Nephron (organoid): Measurements from ENCODE around the gene SLC19A3.
"Not testable (repeated sequence)": the region's sequence is repeated elsewhere in the genome, so short reads cannot be mapped to it uniquely, and the experiment has no call there.

Source experiments
- H3K27ac Mint-ChIP-seq, 3 experiments: 2 replicates each; pipeline ENCODE4 v1.8.0; 2020; ENCODE audit warnings: mixed read lengths in 3 of 3, mild to moderate bottlenecking in 2 of 3, moderate library complexity in 1 of 3
- H3K27me3 Mint-ChIP-seq: 2 replicates; pipeline ENCODE4 v1.8.0; 2021; ENCODE audit warnings: low read depth, mild to moderate bottlenecking, moderate library complexity, mixed read lengths
- H3K36me3 Mint-ChIP-seq: 2 replicates; pipeline ENCODE4 v1.8.0; 2020; ENCODE audit warnings: low read depth, mixed read lengths
- H3K4me1 Mint-ChIP-seq: 2 replicates; pipeline ENCODE4 v1.8.0; 2020; ENCODE audit warnings: mixed read lengths
- H3K4me3 Mint-ChIP-seq, 3 experiments: 2 replicates each; pipeline ENCODE4 v1.8.0; 2020; ENCODE audit warnings: mild to moderate bottlenecking in 3 of 3, mixed read lengths in 3 of 3, moderate library complexity in 2 of 3
- H3K9me3 Mint-ChIP-seq: 2 replicates; pipeline ENCODE4 v1.8.0; 2020; ENCODE audit warnings: mixed read lengths
- TF ChIP-seq, protein P1 (sequence below), 3 experiments: fragments of 200-600 bp; sonication (generic); IDR thresholded peaks; one replicate each; pipeline ENCODE4 v1.5.0; 2021; ENCODE audit warnings: antibody characterized with exemption in 3 of 3; ENCODE audit not compliant: unreplicated experiment in 3 of 3

Gene SLC19A3

DNA sequence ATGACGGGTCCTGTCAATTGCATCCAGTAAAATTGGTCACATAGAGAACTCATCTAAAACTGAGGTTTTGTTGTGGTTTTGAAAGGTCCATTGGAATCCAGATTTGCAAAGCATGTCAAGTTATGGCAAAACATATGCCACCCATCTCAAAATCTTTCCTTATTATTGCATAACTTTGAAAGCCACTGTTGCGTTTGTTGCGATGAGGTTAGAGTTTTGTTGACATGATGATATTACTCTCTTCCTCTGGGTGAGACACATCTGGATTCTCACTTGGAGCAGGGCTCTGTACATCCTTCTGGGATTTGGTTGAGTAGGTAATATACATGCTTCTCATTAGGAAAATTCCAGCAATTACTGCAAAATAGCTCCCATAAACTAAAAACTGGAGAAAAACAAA is 30.6 kb downstream of the SLC19A3 start:
- Mint-ChIP-seq H3K27ac (no peak overlapping the region), H3K36me3 (no peaks in the 10 kb centered on the region), H3K9me3 (no peaks in the 10 kb centered on the region), H3K4me3 (no peak overlapping the region), H3K27me3 (peaks cover 3% of the 10 kb centered on the region), H3K4me1 (no peaks in the 10 kb centered on the region)
- TF ChIP-seq, protein P1, sequence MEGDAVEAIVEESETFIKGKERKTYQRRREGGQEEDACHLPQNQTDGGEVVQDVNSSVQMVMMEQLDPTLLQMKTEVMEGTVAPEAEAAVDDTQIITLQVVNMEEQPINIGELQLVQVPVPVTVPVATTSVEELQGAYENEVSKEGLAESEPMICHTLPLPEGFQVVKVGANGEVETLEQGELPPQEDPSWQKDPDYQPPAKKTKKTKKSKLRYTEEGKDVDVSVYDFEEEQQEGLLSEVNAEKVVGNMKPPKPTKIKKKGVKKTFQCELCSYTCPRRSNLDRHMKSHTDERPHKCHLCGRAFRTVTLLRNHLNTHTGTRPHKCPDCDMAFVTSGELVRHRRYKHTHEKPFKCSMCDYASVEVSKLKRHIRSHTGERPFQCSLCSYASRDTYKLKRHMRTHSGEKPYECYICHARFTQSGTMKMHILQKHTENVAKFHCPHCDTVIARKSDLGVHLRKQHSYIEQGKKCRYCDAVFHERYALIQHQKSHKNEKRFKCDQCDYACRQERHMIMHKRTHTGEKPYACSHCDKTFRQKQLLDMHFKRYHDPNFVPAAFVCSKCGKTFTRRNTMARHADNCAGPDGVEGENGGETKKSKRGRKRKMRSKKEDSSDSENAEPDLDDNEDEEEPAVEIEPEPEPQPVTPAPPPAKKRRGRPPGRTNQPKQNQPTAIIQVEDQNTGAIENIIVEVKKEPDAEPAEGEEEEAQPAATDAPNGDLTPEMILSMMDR (IDR thresholded peaks at IDR 0.05; ENCODE audit: unreplicated experiment in 3 of 3) = no peak

DNA sequence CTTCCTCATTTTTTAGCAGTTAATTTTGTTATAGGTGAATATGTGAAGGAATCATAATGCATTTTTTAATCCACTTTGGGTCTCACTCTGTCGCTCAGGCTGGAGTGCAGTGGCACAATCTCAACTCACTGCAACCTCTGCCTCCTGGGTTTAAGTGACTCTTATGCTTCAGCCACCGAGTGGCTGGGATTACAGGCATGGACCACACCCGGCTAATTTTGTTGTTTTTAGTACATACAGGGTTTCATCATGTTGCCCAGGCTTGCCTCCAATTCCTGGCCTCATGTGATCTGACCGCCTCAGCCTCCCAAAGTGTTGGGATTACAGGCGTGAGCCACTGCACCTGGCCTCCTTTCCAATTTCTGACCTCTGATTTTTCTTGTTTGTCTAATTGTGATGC is 33.6 kb downstream of the SLC19A3 start:
- H3K4me3 Mint-ChIP-seq = no peak overlapping the region
- TF ChIP-seq, protein P1 (IDR thresholded peaks at IDR 0.05; ENCODE audit: unreplicated experiment in 3 of 3) = no peak
- H3K27me3 Mint-ChIP-seq = peaks cover 3% of the 10 kb centered on the region
- H3K36me3 Mint-ChIP-seq = no peaks in the 10 kb centered on the region
- no peaks in the 10 kb centered on the region for H3K4me1 Mint-ChIP-seq
- no peak overlapping the region for H3K27ac Mint-ChIP-seq
- no peaks in the 10 kb centered on the region for H3K9me3 Mint-ChIP-seq

DNA sequence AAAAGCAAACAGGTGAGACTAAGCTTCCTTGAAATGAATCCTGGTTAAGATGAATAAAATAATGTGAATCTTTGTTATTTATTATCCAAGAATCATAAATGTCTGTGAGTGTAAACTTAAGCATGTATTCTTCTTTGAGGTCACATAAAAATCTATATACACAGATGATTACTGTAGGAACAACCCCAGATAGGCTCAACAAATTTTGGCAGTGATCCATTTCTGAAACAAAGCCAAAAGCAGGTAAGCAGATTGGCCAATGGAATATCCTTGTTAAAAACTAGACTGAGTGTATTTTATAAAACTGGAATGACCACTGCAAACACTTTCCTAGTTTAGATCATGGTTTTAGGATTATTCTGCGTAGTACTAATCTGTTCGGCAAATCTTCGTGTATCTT is 39.9 kb downstream of the SLC19A3 start:
- no peaks in the 10 kb centered on the region for H3K4me1 Mint-ChIP-seq
- H3K27me3 Mint-ChIP-seq = no peaks in the 10 kb centered on the region
- no peak overlapping the region for H3K4me3 Mint-ChIP-seq
- TF ChIP-seq, protein P1 (IDR thresholded peaks at IDR 0.05; ENCODE audit: unreplicated experiment in 3 of 3) = no peak
- no peaks in the 10 kb centered on the region for H3K9me3 Mint-ChIP-seq
- no peak overlapping the region for H3K27ac Mint-ChIP-seq
- no peaks in the 10 kb centered on the region for H3K36me3 Mint-ChIP-seq

DNA sequence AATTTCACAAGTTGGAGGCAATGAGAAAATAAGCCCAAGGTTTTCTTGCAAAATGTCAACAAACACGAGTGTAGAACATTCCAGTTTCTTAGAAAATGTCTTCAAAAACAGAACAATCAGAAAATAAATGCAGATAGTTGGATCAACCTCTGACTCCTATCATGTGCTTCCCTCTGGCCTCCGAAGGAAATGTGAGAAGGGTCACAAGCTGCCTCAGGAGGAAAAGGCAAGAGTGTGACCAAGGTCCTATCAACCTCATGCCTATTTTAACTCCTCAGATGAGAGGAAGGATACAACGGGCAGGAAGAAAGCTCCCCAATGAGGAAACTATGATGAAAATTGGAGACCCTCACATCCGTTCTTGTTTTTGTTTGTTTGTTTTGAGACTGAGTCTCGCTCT is 43.3 kb downstream of the SLC19A3 start:
- TF ChIP-seq, protein P1 (IDR thresholded peaks at IDR 0.05; ENCODE audit: unreplicated experiment in 3 of 3) = no peak
- no peaks in the 10 kb centered on the region for H3K36me3 Mint-ChIP-seq
- no peaks in the 10 kb centered on the region for H3K9me3 Mint-ChIP-seq
- H3K27me3 Mint-ChIP-seq = no peaks in the 10 kb centered on the region
- H3K27ac Mint-ChIP-seq = no peak overlapping the region
- no peaks in the 10 kb centered on the region for H3K4me1 Mint-ChIP-seq
- H3K4me3 Mint-ChIP-seq = no peak overlapping the region

DNA sequence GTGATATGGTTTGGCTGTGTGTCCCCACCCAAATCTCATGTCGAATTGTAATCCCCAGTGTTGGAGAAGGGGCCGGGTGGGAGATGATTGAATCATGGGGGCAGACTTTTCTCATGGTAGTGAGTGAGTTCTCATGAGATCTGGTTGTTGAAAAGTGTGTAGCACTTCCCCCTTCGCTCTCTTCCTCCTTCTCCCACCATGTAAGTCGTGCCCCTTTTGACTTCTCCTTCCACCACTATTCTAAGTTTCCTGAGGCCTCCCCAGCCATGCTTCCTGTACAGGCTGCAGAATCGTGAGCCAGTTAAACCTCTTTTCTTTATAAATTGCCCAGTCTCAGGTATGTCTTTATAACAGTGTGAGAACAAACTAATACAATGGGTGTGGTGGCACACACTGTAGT is 44.2 kb downstream of the SLC19A3 start:
- H3K9me3 Mint-ChIP-seq, H3K4me3 Mint-ChIP-seq, H3K27ac Mint-ChIP-seq, H3K4me1 Mint-ChIP-seq, H3K36me3 Mint-ChIP-seq, H3K27me3 Mint-ChIP-seq: not testable (repeated sequence)

DNA sequence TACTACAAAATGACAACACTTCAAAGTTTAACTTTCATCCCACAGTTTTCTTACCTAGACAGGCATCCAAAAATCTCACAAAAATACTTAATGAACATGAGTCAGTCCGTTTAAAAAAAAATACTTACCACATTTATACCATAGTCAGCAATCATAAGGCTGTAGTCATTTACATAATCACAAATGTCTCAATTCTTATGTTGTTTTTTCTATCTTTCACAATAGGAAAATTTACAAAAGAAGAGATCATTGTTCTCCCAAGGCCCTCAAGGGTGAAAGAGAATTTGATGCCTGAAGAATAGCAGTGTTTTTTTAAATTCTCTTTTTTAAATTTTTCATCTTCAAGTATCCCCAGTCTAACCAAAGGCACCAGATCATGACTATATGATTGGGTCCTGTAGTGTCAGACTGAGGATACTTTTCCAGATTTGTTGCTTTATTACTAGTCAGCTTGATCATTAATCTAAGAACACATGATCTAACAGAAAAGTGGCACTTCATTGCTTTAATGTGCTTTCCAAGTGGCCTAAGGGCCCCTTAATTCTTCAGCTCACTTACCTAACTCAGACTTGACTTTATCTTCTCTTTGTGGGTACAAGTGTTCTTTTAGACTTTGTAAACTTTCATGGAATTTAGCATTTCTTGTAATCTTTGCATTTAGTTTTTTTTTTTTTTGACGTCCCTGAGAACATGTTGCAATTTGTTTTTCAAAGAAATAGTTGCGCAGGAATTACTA is 46.5 kb downstream of the SLC19A3 start:
- no peak overlapping the region for H3K27ac Mint-ChIP-seq
- no peak overlapping the region for H3K4me3 Mint-ChIP-seq
- no peaks in the 10 kb centered on the region for H3K36me3 Mint-ChIP-seq
- H3K9me3 Mint-ChIP-seq = no peaks in the 10 kb centered on the region
- H3K27me3 Mint-ChIP-seq = no peaks in the 10 kb centered on the region
- TF ChIP-seq, protein P1 (IDR thresholded peaks at IDR 0.05; ENCODE audit: unreplicated experiment in 3 of 3) = no peak
- no peaks in the 10 kb centered on the region for H3K4me1 Mint-ChIP-seq

DNA sequence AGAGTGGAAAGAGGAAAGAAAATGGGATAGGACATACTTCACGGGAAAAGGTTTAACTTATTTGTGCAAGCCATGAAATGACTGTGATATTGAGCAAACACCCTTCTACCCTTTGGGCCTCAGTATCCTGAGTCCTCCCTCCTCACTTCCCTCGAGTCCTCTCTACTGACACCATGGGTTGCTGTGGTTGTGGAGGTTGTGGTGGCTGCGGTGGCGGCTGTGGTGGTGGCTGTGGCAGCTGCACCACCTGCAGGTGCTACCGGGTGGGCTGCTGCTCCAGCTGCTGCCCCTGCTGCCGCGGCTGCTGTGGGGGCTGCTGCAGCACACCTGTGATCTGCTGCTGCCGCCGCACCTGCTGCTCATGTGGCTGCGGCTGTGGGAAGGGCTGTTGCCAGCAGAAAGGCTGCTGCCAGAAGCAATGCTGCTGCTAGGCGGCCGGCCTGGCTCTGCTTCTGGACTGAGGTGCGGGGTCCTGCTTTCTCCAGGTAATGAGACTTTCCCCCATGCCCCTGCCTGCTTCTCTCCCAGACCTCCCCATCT is 51.1 kb downstream of the SLC19A3 start, which contains the start of gene SCYGR5:
TSS of gene SCYGR5 (plus strand) at position 174 of the 540 bp plus-strand sequence. CDS start at position 174, 0 bp downstream.
- H3K4me3 Mint-ChIP-seq, H3K36me3 Mint-ChIP-seq, H3K27me3 Mint-ChIP-seq, H3K9me3 Mint-ChIP-seq, H3K27ac Mint-ChIP-seq, H3K4me1 Mint-ChIP-seq: not testable (repeated sequence)
